Activated T-helper 2 cell treated with anti-CD3 and anti-CD28 coated beads, Interferon-gamma antibody, Interleukin-2, Interleukin-4, amounts not matched to agents 10 μg/mL and 5 μg/mL and 100 μg/mL, durations not matched to agents 14 hours and 24 hours and 36 hours (primary cell): Measurements from ENCODE around the gene NTSR1. TPM values are rescaled to one million over a fixed set of nuclear protein-coding genes. Genes with fewer than 3 reads are reported as not detected.

Experiments
- DNase-seq: peaks from one replicate; pipeline ENCODE4 v3.0.0; 2021; ENCODE audit warnings: low spot score
- H3K27ac Mint-ChIP-seq: one replicate; pipeline ENCODE4 v1.8.0; 2021; ENCODE audit warnings: mixed read lengths
- H3K27me3 Mint-ChIP-seq: one replicate; pipeline ENCODE4 v1.8.0; 2021; ENCODE audit warnings: low read depth, mixed read lengths
- H3K36me3 Mint-ChIP-seq: one replicate; pipeline ENCODE4 v1.8.0; 2021; ENCODE audit warnings: low read depth, mixed read lengths
- H3K4me1 Mint-ChIP-seq: one replicate; pipeline ENCODE4 v1.8.0; 2021; ENCODE audit warnings: low read depth, mixed read lengths
- H3K4me3 Mint-ChIP-seq: one replicate; pipeline ENCODE4 v1.8.0; 2021; ENCODE audit warnings: low read depth, mild to moderate bottlenecking, moderate library complexity, mixed read lengths
- H3K9me3 Mint-ChIP-seq: one replicate; pipeline ENCODE4 v1.8.0; 2021; ENCODE audit warnings: mixed read lengths
- intact Hi-C: fragments of 100-400 bp; cut with micrococcal nuclease; formaldehyde crosslinking; loops from one replicate; pipeline ENCODE4 v1.15.1; 2023
- total RNA-seq: library from RNA; stranded (reverse); gene quantifications from 2 replicates; pipeline ENCODE4 v1.2.3, GENCODE V29; 2022

Gene NTSR1
- total RNA-seq, 1 donor from 2014 or later, result not detected

DNA sequence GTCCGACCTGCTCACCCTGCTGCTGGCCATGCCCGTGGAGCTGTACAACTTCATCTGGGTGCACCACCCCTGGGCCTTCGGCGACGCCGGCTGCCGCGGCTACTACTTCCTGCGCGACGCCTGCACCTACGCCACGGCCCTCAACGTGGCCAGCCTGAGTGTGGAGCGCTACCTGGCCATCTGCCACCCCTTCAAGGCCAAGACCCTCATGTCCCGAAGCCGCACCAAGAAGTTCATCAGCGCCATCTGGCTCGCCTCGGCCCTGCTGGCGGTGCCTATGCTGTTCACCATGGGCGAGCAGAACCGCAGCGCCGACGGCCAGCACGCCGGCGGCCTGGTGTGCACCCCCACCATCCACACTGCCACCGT is 885 bp downstream of the NTSR1 start:
- Mint-ChIP-seq H3K4me3 (no peak overlapping the region), H3K9me3 (no peaks in the 10 kb centered on the region), H3K27me3 (peaks cover 55% of the 10 kb centered on the region), H3K36me3 (no peaks in the 10 kb centered on the region), H3K4me1 (peaks cover 6% of the 10 kb centered on the region), H3K27ac (no peak overlapping the region)
- intact Hi-C loops, result loop anchor here (5.0 kb wide), 1 partner anchor 33 kb away; no protein-coding TSS in a partner anchor
- DNase-seq, result no peak

DNA sequence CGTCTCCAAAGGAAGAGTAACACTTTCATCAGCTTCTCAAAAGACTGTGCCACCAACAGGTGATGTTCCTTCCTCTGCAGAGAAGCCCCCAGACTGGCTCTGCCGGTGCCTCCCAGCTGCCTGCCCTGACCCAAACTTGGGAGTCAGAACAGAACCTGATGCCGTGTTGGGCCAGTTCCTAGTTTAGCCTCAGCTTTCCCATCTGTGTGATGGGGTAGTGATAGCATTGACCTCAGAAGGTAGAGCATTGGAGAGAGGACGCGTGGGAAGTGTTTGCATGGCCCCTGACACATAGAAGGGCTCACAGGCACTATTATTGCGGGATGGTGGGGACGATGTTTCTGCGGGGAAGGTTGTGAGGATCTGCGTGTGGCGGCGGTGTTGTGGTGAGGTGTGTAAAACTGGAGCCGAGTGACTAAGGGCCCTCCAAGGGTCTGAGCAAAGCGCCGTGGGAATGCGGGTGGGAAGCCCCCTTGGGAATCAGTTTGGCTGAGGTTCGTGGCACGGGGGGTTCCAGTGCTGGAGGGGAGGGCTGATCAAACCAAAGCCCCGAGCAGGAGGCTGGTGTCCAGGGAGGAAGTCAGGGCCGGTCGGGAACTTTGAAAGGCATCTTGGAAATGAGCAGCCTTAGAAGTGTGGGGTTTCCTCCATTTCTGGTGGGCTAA is 1.7 kb downstream of the NTSR1 start:
- no peak overlapping the region for H3K4me3 Mint-ChIP-seq

DNA sequence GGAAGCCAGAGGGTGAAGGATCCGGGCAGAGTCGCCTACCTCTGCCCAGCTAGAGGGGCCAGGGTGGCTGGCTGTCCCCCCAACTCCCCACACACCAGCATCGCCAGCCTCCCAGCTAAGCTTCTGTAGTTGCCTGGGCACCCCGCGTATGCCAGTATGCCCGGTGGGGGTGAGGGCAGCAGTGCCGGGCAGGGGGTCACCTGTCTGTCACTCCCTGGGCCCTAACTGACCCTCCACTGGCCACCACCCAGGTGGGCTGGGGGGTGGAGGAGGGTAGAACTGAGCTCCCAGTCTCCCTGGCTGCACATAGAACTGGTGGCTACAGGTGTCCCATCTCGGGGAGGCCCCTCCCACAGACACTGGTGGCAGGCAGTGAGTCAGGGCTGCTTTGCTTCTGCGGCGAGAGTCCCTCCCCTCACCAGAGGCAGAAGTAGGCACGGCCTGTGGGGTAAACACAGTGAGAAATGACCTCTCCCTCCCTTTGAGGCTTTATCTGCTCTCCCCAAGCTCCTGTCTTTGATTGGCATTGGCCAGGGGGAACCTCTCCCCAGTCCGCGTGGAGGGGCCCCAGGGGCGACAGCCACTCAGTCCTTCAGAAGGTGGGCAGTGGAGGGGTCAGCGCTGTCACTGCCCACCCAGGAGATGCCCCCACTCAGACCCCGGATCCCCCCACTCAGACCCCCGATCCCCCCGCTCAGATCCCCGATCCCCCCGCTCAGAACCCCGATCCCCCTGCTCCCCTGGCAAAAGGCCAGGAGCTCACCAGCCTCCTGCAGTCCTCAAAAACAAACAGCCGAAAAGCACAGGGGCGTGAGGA is 2.5 kb downstream of the NTSR1 start:
- Mint-ChIP-seq H3K27ac (no peak overlapping the region), H3K27me3 (peaks cover 49% of the 10 kb centered on the region), H3K4me3 (no peak overlapping the region), H3K4me1 (peaks cover 9% of the 10 kb centered on the region), H3K36me3 (no peaks in the 10 kb centered on the region), H3K9me3 (no peaks in the 10 kb centered on the region)
- no peak for DNase-seq
- intact Hi-C loops, result no loop called here

More for the DNA sequence above, 1.7 kb downstream of the NTSR1 start:
- no peak for DNase-seq
- intact Hi-C loops, result no loop called here
- Mint-ChIP-seq H3K9me3 (no peaks in the 10 kb centered on the region), H3K27me3 (peaks cover 54% of the 10 kb centered on the region), H3K4me1 (peaks cover 3% of the 10 kb centered on the region), H3K36me3 (no peaks in the 10 kb centered on the region), H3K27ac (no peak overlapping the region)

DNA sequence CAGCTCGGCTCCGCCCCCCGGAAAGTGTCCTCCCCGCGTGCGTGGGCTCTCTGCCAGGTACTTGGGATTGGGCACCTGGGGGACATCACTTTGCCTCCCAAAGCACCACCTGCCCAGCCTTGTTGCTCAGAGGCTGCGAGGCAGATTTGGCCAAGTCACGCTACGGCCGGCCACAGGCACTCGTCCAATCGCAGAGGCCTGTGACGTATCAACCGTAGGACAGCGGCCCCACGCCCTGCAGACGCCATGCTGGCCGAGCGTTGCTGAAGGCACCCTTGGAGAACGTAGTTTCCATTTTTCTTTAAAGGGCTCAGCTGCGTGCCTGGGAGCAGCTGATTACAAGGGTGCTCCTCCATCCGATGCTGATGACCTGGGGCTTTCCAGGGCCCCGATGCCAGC is 3.1 kb downstream of the NTSR1 start:
- Mint-ChIP-seq H3K9me3 (no peaks in the 10 kb centered on the region), H3K36me3 (no peaks in the 10 kb centered on the region), H3K4me1 (peaks cover 15% of the 10 kb centered on the region), H3K4me3 (no peak overlapping the region), H3K27me3 (peaks cover 52% of the 10 kb centered on the region), H3K27ac (no peak overlapping the region)
- DNase-seq, result no peak
- intact Hi-C loops, result no loop called here

DNA sequence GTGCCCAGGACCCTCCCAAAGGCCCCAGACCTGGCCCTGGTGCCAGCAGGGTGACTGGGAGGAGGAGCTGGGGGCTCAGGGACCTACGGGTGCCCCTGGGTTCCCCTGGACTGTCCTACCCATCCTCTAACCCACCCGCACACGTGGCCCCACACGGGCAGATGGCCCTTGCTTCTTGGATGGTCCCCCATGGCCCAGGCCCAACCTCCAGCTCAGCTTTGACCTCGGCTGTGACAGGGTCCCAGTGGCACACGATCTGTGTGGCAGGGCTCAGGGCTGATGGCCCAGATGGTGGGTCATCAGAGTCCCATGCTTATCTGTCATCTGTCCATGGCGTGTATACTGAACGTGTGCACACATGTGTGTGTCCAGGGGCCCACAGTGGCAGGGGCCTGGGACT is 4.0 kb downstream of the NTSR1 start:
- peaks cover 47% of the 10 kb centered on the region for H3K27me3 Mint-ChIP-seq
- DNase-seq, result no peak
- H3K9me3 Mint-ChIP-seq, result no peaks in the 10 kb centered on the region
- no peaks in the 10 kb centered on the region for H3K36me3 Mint-ChIP-seq
- peaks cover 16% of the 10 kb centered on the region for H3K4me1 Mint-ChIP-seq
- H3K4me3 Mint-ChIP-seq, result no peak overlapping the region
- intact Hi-C loops, result no loop called here
- H3K27ac Mint-ChIP-seq, result no peak overlapping the region

DNA sequence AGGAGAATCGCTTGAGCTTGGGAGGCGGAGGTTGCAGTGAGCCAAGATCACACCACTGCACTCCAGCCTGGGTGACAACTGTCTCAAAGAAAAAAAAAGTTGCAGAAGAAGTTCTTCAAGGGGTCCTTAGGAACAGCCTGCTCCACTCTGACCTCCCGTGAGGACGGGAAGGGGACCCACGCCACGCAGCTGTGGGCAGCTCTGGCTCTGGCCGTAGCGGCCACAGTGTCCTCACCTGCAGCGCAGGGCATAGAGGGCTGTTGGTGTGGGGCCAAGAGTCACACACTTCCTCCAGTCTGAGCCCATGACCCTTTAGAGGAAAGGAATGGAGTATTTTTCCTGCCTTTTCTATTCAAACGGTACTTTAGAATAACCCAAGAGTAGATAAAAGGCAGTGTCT is 5.4 kb downstream of the NTSR1 start:
- H3K27me3 Mint-ChIP-seq, result peaks cover 48% of the 10 kb centered on the region
- DNase-seq, result no peak
- intact Hi-C loops, result no loop called here
- H3K4me1 Mint-ChIP-seq, result peaks cover 18% of the 10 kb centered on the region
- H3K4me3 Mint-ChIP-seq, result no peak overlapping the region
- peaks cover 3% of the 10 kb centered on the region for H3K9me3 Mint-ChIP-seq
- no peak overlapping the region for H3K27ac Mint-ChIP-seq
- H3K36me3 Mint-ChIP-seq, result no peaks in the 10 kb centered on the region

DNA sequence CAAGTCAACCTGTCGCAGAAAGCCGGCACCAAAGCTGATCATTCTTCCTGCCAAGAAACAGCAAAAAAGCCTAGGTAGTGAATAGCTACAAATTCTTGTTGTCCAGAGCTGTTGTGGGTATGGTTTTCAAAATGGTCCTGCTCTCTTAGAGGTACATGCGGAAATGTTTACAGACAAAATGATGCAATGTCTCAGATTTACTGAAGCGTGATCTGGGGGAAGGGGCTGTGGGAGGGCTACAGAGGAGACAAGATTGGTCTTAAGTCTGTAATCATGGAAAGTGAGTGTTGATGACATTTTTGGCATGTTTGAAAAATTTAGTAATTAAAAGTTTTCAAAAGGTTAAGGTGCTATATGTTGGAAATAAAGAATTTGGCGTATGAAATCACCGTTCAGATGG is 6.2 kb downstream of the NTSR1 start:
- H3K4me3 Mint-ChIP-seq, result no peak overlapping the region
- H3K36me3 Mint-ChIP-seq, result peaks cover 3% of the 10 kb centered on the region
- intact Hi-C loops, result no loop called here
- peaks cover 18% of the 10 kb centered on the region for H3K4me1 Mint-ChIP-seq
- H3K9me3 Mint-ChIP-seq, result peaks cover 11% of the 10 kb centered on the region
- no peak overlapping the region for H3K27ac Mint-ChIP-seq
- peaks cover 52% of the 10 kb centered on the region for H3K27me3 Mint-ChIP-seq
- no peak for DNase-seq

DNA sequence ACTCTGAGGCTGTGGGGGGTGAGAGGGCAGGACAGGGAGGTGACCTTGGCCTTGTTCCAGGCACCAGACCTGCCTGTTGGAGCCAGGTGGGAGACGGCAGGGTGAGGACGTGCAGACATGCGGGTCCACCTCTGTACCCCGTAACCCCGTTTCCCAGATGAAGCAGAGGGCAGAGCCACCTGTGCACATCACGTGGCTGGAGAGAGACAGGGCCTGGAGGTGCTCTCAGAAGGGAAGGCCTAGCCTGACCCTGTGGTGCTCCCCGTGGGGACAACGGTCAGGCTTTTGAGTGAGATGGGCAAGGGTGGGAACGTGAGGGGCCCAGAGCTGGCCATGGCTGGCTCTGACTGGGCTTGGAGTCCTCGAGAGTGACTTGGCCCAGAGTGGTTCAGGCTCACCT is 6.6 kb downstream of the NTSR1 start:
- Mint-ChIP-seq H3K9me3 (peaks cover 14% of the 10 kb centered on the region), H3K36me3 (peaks cover 3% of the 10 kb centered on the region), H3K4me1 (peaks cover 18% of the 10 kb centered on the region), H3K4me3 (no peak overlapping the region), H3K27me3 (peaks cover 49% of the 10 kb centered on the region), H3K27ac (no peak overlapping the region)
- no peak for DNase-seq
- intact Hi-C loops, result no loop called here

DNA sequence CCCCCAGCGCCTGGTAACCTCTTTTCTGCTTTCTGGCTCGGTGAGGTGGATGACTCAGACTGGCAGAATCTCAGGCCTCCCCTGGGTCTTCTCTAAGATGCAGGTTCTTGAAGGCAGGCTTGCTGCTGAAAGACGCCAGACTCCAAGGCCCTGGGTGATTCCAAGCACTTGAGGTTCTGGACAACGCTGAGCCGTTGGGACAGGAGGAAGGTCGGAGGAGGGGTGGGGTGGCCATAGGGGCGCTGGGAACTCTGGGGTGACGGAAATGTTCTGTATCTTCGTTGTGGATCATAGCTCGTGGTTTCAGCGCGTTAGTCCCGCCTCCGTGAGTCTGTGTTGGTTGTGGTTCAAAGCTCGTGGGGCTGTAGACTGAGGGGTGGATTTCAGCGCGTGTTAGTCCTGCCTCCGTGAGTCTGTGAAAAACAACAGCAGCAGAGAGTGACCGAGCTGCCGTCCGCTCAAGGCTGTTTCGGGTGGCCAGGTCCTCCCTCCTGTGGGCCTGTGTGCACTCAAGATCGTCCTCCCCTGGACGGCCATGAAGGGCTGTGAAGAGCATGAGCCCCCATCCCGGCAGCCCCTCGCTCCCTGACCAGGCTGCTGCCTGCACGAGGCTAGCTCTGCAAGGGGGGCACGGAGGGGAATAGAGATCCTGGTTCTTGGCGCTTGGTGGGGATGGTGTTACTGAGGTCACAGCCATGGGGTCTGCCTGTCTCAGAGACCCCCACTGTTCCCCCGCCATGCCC is 7.7 kb downstream of the NTSR1 start:
- intact Hi-C loops, result loop anchor here (1.0 kb wide), 2 partner anchors 24 to 75 kb away; no protein-coding TSS in a partner anchor
- H3K27ac Mint-ChIP-seq, result peak overlapping the region; percentile 51
- peaks cover 25% of the 10 kb centered on the region for H3K9me3 Mint-ChIP-seq
- H3K36me3 Mint-ChIP-seq, result peaks cover 4% of the 10 kb centered on the region
- peaks cover 48% of the 10 kb centered on the region for H3K27me3 Mint-ChIP-seq
- peak; percentile 38 for DNase-seq
- peak overlapping the region; percentile 6 for H3K4me3 Mint-ChIP-seq
- H3K4me1 Mint-ChIP-seq, result peaks cover 18% of the 10 kb centered on the region

DNA sequence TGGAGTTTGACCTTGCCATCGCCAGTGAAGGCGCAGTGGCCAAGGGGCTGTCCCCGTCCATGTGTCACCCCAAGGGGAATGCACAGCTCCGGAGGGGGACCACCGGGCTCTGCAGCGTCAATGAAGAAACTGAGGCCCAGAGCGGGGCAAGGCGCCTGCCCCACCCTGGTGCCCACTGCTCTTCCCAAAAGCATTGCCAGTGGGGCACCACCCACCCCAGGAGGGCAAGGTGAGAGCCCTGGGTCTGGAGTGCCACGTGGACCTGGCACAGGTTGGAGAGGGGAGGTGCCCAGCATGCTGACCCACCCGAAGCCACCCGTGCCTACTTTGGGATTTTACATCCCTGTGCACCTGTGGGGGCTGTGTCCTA is 8.3 kb downstream of the NTSR1 start:
- Mint-ChIP-seq H3K36me3 (peaks cover 6% of the 10 kb centered on the region), H3K9me3 (peaks cover 31% of the 10 kb centered on the region), H3K4me1 (peaks cover 23% of the 10 kb centered on the region), H3K4me3 (no peak overlapping the region), H3K27me3 (peaks cover 49% of the 10 kb centered on the region), H3K27ac (no peak overlapping the region)
- intact Hi-C loops, result loop anchor here (1.0 kb wide), 2 partner anchors 23 to 74 kb away; no protein-coding TSS in a partner anchor
- DNase-seq, result no peak

DNA sequence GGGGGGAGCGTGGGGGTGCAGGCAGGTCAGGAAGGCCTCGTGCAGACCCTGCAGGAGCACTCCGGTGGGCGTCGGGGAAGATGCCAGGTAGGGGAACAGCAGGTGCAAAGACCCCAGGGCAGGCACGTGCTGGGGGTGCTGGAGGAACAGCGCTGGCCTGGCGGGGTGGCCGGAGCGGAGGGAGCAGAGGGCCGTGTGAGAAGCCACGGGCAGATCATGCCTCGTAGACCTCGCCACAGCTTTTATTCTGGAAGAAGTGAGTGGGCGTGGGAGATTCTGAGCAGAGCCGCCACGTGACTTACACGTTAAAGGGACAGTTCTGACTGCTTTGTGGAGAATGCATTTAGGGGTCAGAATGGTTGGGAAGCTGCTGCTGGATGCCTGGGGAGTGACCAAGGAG is 9.3 kb downstream of the NTSR1 start:
- no peak for DNase-seq
- Mint-ChIP-seq H3K4me3 (no peak overlapping the region), H3K27ac (no peak overlapping the region), H3K9me3 (peaks cover 31% of the 10 kb centered on the region), H3K4me1 (peaks cover 26% of the 10 kb centered on the region), H3K27me3 (peaks cover 54% of the 10 kb centered on the region), H3K36me3 (peaks cover 6% of the 10 kb centered on the region)
- intact Hi-C loops, result no loop called here

DNA sequence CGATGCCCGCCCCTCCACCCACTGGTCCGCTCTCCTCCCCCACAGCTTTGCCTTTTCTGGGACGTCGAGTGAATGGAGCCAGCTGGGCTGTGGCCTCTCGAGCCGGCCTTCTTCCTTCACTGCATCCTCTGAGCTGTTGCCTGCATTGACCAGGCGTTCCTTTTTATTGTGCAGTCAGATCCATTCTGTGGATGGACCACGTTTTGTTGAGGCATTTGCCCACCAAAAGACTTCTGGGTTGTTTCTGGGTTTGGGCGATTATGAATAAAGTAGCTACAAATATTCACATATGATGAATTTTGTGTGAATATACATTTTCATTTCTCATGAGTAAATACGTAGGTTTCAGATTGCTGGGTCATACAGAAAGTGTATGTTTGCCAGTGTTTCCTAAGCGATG is 9.9 kb downstream of the NTSR1 start:
- peaks cover 49% of the 10 kb centered on the region for H3K27me3 Mint-ChIP-seq
- no peak overlapping the region for H3K27ac Mint-ChIP-seq
- no peak for DNase-seq
- no peak overlapping the region for H3K4me3 Mint-ChIP-seq
- peaks cover 26% of the 10 kb centered on the region for H3K4me1 Mint-ChIP-seq
- peaks cover 6% of the 10 kb centered on the region for H3K36me3 Mint-ChIP-seq
- intact Hi-C loops, result no loop called here
- H3K9me3 Mint-ChIP-seq, result peaks cover 31% of the 10 kb centered on the region
